H9 (cell line): ENCODE measurements around the gene CDK17. TPM values are rescaled to one million over a fixed set of nuclear protein-coding genes. Genes with fewer than 3 reads are reported as not detected.

Experiments used
- DNase-seq: peaks from one replicate; pipeline ENCODE4 v3.0.0-alpha.2; 2017
- H2AFZ ChIP-seq: one replicate; pipeline ENCODE4 v1.6.1; 2013; ENCODE audit warnings: mild to moderate bottlenecking, low read length, control low read depth, moderate library complexity
- H2AK5ac ChIP-seq: 2 replicates; pipeline ENCODE4 v1.6.1; 2013; ENCODE audit warnings: low read length, control low read depth, mixed read lengths; ENCODE audit not compliant: insufficient read length
- H2BK120ac ChIP-seq: one replicate; pipeline ENCODE4 v1.6.1; 2013; ENCODE audit warnings: low read depth, mild to moderate bottlenecking, low read length, control low read depth, inconsistent platforms; ENCODE audit not compliant: poor library complexity, severe bottlenecking
- H2BK12ac ChIP-seq: 2 replicates; pipeline ENCODE4 v1.6.1; 2013; ENCODE audit warnings: low read length, control low read depth, mixed read lengths, low read depth; ENCODE audit not compliant: insufficient read length
- H2BK15ac ChIP-seq: 2 replicates; pipeline ENCODE4 v1.6.1; 2013; ENCODE audit warnings: low read depth, low read length, control low read depth
- H2BK20ac ChIP-seq: one replicate; pipeline ENCODE4 v1.6.1; 2013; ENCODE audit warnings: low read depth, mild to moderate bottlenecking, low read length, control low read depth, inconsistent platforms; ENCODE audit not compliant: poor library complexity, severe bottlenecking
- H2BK5ac ChIP-seq: 2 replicates; pipeline ENCODE4 v1.6.1; 2013; ENCODE audit warnings: low read length, control low read depth, mixed read lengths; ENCODE audit not compliant: insufficient read length
- H3K14ac ChIP-seq: 2 replicates; pipeline ENCODE4 v1.6.1; 2013; ENCODE audit warnings: low read length, control low read depth; ENCODE audit not compliant: insufficient read depth
- H3K18ac ChIP-seq: 2 replicates; pipeline ENCODE4 v1.6.1; 2013; ENCODE audit warnings: low read depth, mild to moderate bottlenecking, mixed read lengths, low read length, control low read depth; ENCODE audit not compliant: insufficient read length
- H3K23ac ChIP-seq: 2 replicates; pipeline ENCODE4 v1.6.1; 2013; ENCODE audit warnings: low read length, control low read depth, mixed read lengths, low read depth; ENCODE audit not compliant: insufficient read length
- H3K23me2 ChIP-seq: 2 replicates; pipeline ENCODE4 v1.6.1; 2013; ENCODE audit warnings: low read depth, mild to moderate bottlenecking, mixed read lengths, low read length, control low read depth; ENCODE audit not compliant: insufficient read length, poor library complexity, severe bottlenecking
- H3K27ac ChIP-seq: 2 replicates; pipeline ENCODE4 v1.5.1; 2013; ENCODE audit warnings: low read length, control low read depth, mixed read lengths, low read depth; ENCODE audit not compliant: insufficient read length
- H3K27me3 ChIP-seq: 2 replicates; pipeline ENCODE4 v1.6.1; 2013; ENCODE audit warnings: low read length, control low read depth, inconsistent platforms; ENCODE audit not compliant: insufficient read depth
- H3K4ac ChIP-seq: 2 replicates; pipeline ENCODE4 v1.6.1; 2013; ENCODE audit warnings: low read depth, mild to moderate bottlenecking, control low read depth, inconsistent platforms, low read length, moderate library complexity
- H3K4me1 ChIP-seq: 2 replicates; pipeline ENCODE4 v1.6.1; 2013; ENCODE audit warnings: low read length, control low read depth, inconsistent platforms; ENCODE audit not compliant: insufficient read depth
- H3K4me2 ChIP-seq: 2 replicates; pipeline ENCODE4 v1.6.1; 2013; ENCODE audit warnings: low read length, control low read depth, mixed read lengths; ENCODE audit not compliant: insufficient read length, insufficient read depth
- H3K56ac ChIP-seq: 2 replicates; pipeline ENCODE4 v1.6.1; 2013; ENCODE audit warnings: low read depth, mild to moderate bottlenecking, mixed read lengths, low read length, control low read depth; ENCODE audit not compliant: insufficient read length
- H3K79me1 ChIP-seq: 2 replicates; pipeline ENCODE4 v1.6.1; 2013; ENCODE audit warnings: low read depth, mild to moderate bottlenecking, moderate library complexity, low read length, control low read depth, inconsistent platforms; ENCODE audit not compliant: insufficient read depth, poor library complexity, severe bottlenecking
- H3K79me2 ChIP-seq: 2 replicates; pipeline ENCODE4 v1.6.1; 2013; ENCODE audit warnings: low read length, control low read depth, inconsistent platforms; ENCODE audit not compliant: insufficient read depth
- H3K9ac ChIP-seq: 2 replicates; pipeline ENCODE4 v1.6.1; 2013; ENCODE audit warnings: low read length, control low read depth, mixed read lengths; ENCODE audit not compliant: insufficient read length; ENCODE audit errors: extremely low read depth
- H3K9me3 ChIP-seq: one replicate; pipeline ENCODE4 v1.6.1; 2013; ENCODE audit warnings: low read depth, low read length, inconsistent platforms; ENCODE audit not compliant: control insufficient read depth
- H3T11ph ChIP-seq: one replicate; pipeline ENCODE4 v1.6.1; 2013; ENCODE audit warnings: mild to moderate bottlenecking, low read length, control low read depth, inconsistent platforms
- H4K20me1 ChIP-seq: one replicate; pipeline ENCODE4 v1.6.1; 2013; ENCODE audit not compliant: control insufficient read depth, insufficient read length, insufficient read depth
- H4K5ac ChIP-seq: 2 replicates; pipeline ENCODE4 v1.6.1; 2013; ENCODE audit warnings: low read depth, mild to moderate bottlenecking, mixed read lengths, low read length, control low read depth; ENCODE audit not compliant: insufficient read length
- H4K8ac ChIP-seq: replicated peaks from 2 replicates; pipeline ENCODE4 v1.6.1; 2013; ENCODE audit warnings: low read length, control low read depth, mixed read lengths, low read depth; ENCODE audit not compliant: insufficient read length
- H4K91ac ChIP-seq: 2 replicates; pipeline ENCODE4 v1.6.1; 2013; ENCODE audit warnings: low read depth, mild to moderate bottlenecking, moderate library complexity, mixed read lengths, low read length, control low read depth; ENCODE audit not compliant: insufficient read length
- H3K27ac Mint-ChIP-seq, 3 experiments: 2 replicates in 2 of 3; 3 replicates in 1 of 3; pipeline ENCODE4 v1.8.0; 2020 to 2021; ENCODE audit warnings: mixed read lengths in 3 of 3, mild to moderate bottlenecking in 1 of 3, moderate library complexity in 1 of 3
- H3K27me3 Mint-ChIP-seq: 2 replicates; pipeline ENCODE4 v1.8.0; 2021; ENCODE audit warnings: low read depth, mild to moderate bottlenecking, moderate library complexity, mixed read lengths
- H3K36me3 Mint-ChIP-seq, 3 experiments: 2 replicates in 2 of 3; 3 replicates in 1 of 3; pipeline ENCODE4 v1.8.0; 2020 to 2021; ENCODE audit warnings: low read depth in 3 of 3, mixed read lengths in 3 of 3; ENCODE audit not compliant: insufficient read depth in 1 of 3
- H3K4me1 Mint-ChIP-seq, 2 experiments: 2 replicates each; pipeline ENCODE4 v1.8.0; 2020; ENCODE audit warnings: mixed read lengths in 2 of 2
- H3K4me3 Mint-ChIP-seq, 2 experiments: 2 replicates in 1 of 2; 3 replicates in 1 of 2; pipeline ENCODE4 v1.8.0; 2020 to 2021; ENCODE audit warnings: mild to moderate bottlenecking in 2 of 2, mixed read lengths in 2 of 2, moderate library complexity in 1 of 2
- H3K9me3 Mint-ChIP-seq, 2 experiments: 2 replicates in 1 of 2; 3 replicates in 1 of 2; pipeline ENCODE4 v1.8.0; 2020; ENCODE audit warnings: mild to moderate bottlenecking in 2 of 2, mixed read lengths in 2 of 2, moderate library complexity in 1 of 2
- WGBS: extraction: QIAGEN DNeasy Blood & Tissue Kit; methylation state at CpG from one replicate; pipeline ENCODE4 v1.1.7; 2013; ENCODE audit warnings: missing lambda C conversion rate, low lambda C conversion rate, mixed read lengths; ENCODE audit not compliant: insufficient read length; ENCODE audit errors: extremely low coverage; 5-methylcytosine and 5-hydroxymethylcytosine counted together
- total RNA-seq: library from RNA; stranded (reverse); gene quantifications from 2 replicates; pipeline ENCODE4 v1.2.1, GENCODE V29; 2021
- TF ChIP-seq, protein P1 (sequence below): fragments of 200-600 bp; sonication (generic); conservative IDR thresholded peaks from 3 replicates; pipeline ENCODE4 v1.8.0; 2021; ENCODE audit warnings: antibody characterized with exemption, mild to moderate bottlenecking

CDK17 gene
- total RNA-seq, 1 experiment from 2014 or later = 28.8 TPM

DNA sequence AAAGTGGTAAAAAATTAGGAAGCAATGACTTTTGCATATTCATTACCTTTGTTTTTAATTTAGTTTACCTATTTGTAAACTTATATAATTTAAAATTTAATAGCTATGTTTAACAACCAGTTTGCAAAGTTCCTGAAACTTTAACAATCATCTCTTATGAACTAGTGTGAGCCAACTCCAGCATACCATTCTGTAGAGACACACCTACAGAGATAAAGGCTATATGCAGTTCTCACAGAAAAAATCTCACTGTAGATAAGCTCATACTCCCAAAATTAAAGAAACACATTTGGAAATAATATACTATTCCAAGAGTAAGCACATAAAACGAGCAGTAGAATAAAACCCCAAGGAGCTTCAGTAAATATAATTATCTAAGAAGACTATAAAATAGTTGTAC lies 77.5 kb downstream of the CDK17 start:
- peaks cover 19 to 20% of the 10 kb centered on the region in 2 experiments for H3K4me1 Mint-ChIP-seq
- Histone ChIP-seq H3K18ac (no peak overlapping the region), H4K5ac (no peak overlapping the region), H2BK5ac (no peak overlapping the region), H4K8ac (no peak overlapping the region), H3K9me3 (no peaks in the 10 kb centered on the region), H4K91ac (no peak overlapping the region), H3K14ac (no peak overlapping the region), H2BK15ac (no peak overlapping the region), H3K79me2 (no peaks in the 10 kb centered on the region), H3K27ac (no peak overlapping the region), H3K9ac (no peak overlapping the region), H3K27me3 (no peaks in the 10 kb centered on the region), H3K23ac (no peak overlapping the region), H2BK120ac (no peak overlapping the region), H3T11ph (no peak overlapping the region), H2BK12ac (no peak overlapping the region), H3K4me2 (no peak overlapping the region), H2AK5ac (no peak overlapping the region), H3K4me1 (no peaks in the 10 kb centered on the region; the same call in none of the 2 replicates), H2AFZ (no peak overlapping the region), H3K56ac (no peak overlapping the region), H2BK20ac (no peak overlapping the region), H3K4ac (no peak overlapping the region), H4K20me1 (no peaks in the 10 kb centered on the region), H3K23me2 (no peaks in the 10 kb centered on the region), H3K79me1 (no peaks in the 10 kb centered on the region)
- H3K4me3 Mint-ChIP-seq = no peak overlapping the region
- no peak overlapping the region for H3K27ac Mint-ChIP-seq
- TF ChIP-seq, protein P1, sequence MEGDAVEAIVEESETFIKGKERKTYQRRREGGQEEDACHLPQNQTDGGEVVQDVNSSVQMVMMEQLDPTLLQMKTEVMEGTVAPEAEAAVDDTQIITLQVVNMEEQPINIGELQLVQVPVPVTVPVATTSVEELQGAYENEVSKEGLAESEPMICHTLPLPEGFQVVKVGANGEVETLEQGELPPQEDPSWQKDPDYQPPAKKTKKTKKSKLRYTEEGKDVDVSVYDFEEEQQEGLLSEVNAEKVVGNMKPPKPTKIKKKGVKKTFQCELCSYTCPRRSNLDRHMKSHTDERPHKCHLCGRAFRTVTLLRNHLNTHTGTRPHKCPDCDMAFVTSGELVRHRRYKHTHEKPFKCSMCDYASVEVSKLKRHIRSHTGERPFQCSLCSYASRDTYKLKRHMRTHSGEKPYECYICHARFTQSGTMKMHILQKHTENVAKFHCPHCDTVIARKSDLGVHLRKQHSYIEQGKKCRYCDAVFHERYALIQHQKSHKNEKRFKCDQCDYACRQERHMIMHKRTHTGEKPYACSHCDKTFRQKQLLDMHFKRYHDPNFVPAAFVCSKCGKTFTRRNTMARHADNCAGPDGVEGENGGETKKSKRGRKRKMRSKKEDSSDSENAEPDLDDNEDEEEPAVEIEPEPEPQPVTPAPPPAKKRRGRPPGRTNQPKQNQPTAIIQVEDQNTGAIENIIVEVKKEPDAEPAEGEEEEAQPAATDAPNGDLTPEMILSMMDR = no peak
- H3K9me3 Mint-ChIP-seq = peaks cover 10 to 11% of the 10 kb centered on the region in 2 experiments
- WGBS = no CpG with 5 or more reads among the region's 1 CpG
- no peak for DNase-seq
- no peaks in the 10 kb centered on the region for H3K27me3 Mint-ChIP-seq
- peaks cover 16 to 32% (median 22%) of the 10 kb centered on the region in 3 experiments for H3K36me3 Mint-ChIP-seq
